HepG2 (cell line): ENCODE data around the gene XAF1. TPM values are rescaled to one million over a fixed set of nuclear protein-coding genes. Genes with fewer than 3 reads are reported as not detected.

Experiments used
- CHD2 ChIP-seq: IDR thresholded peaks from 2 replicates; pipeline ENCODE4 v1.6.1; 2011; ENCODE audit warnings: low read depth, low read length, improper control_type of control experiment
- DMAP1 ChIP-seq: IDR thresholded peaks from 2 replicates; pipeline ENCODE4 v1.6.1; 2016
- ELF1 ChIP-seq: sonication (generic); formaldehyde crosslinking; IDR thresholded peaks from 2 replicates; pipeline ENCODE4 v1.4.0; 2020; ENCODE audit warnings: missing genetic modification reagents
- HDAC6 ChIP-seq: fragments of 200-600 bp; sonication (generic); IDR thresholded peaks from 2 replicates; pipeline ENCODE4 v1.7.0; 2017; ENCODE audit warnings: mild to moderate bottlenecking, antibody characterized with exemption, low read length, low read depth
- JDP2 ChIP-seq: sonication (generic); formaldehyde crosslinking; IDR thresholded peaks from 2 replicates; pipeline ENCODE4 v1.8.1; 2022; ENCODE audit warnings: missing genetic modification reagents, borderline replicate concordance
- KLF16 ChIP-seq, 2 experiments: sonication (generic) in 1 of 2; formaldehyde crosslinking in 1 of 2; IDR thresholded peaks; 2 replicates each; pipeline versions ENCODE4 v1.6.1 to v1.8.0; 2016 to 2023; ENCODE audit warnings: missing genetic modification reagents in 2 of 2, missing compliant biosample characterization in 1 of 2
- MLLT10 ChIP-seq: sonication (generic); formaldehyde crosslinking; IDR thresholded peaks from 2 replicates; pipeline ENCODE4 v1.4.0; 2020; ENCODE audit warnings: missing genetic modification reagents
- NFATC3 ChIP-seq: sonication (generic); formaldehyde crosslinking; IDR thresholded peaks from 2 replicates; pipeline ENCODE4 v1.5.1; 2020; ENCODE audit warnings: mild to moderate bottlenecking, missing genetic modification reagents
- SMAD1 ChIP-seq: sonication (generic); formaldehyde crosslinking; IDR thresholded peaks from 2 replicates; pipeline ENCODE4 v1.4.0; 2020; ENCODE audit warnings: missing genetic modification reagents, low read depth, mild to moderate bottlenecking, borderline replicate concordance
- STAG1 ChIP-seq: sonication (generic); formaldehyde crosslinking; IDR thresholded peaks from 2 replicates; pipeline ENCODE4 v1.4.0; 2020; ENCODE audit warnings: missing genetic modification reagents
- TEAD3 ChIP-seq: optimal IDR thresholded peaks from 2 replicates; pipeline ENCODE3; 2016; ENCODE audit warnings: borderline replicate concordance
- ZBTB38 ChIP-seq: sonication (generic); formaldehyde crosslinking; IDR thresholded peaks from 2 replicates; pipeline ENCODE4 v1.5.1; 2020; ENCODE audit warnings: mild to moderate bottlenecking, missing genetic modification reagents
- ZBTB7B ChIP-seq: sonication (generic); formaldehyde crosslinking; IDR thresholded peaks from 2 replicates; pipeline ENCODE4 v1.4.0; 2020; ENCODE audit warnings: missing genetic modification reagents
- ZNF30 ChIP-seq: sonication (generic); formaldehyde crosslinking; IDR thresholded peaks from 2 replicates; pipeline ENCODE4 v1.5.0; 2020; ENCODE audit warnings: mild to moderate bottlenecking, missing genetic modification reagents
- ZNF446 ChIP-seq: sonication (generic); formaldehyde crosslinking; IDR thresholded peaks from 2 replicates; pipeline ENCODE4 v1.5.0; 2020; ENCODE audit warnings: mild to moderate bottlenecking, missing genetic modification reagents
- ZNF615 ChIP-seq: sonication (generic); formaldehyde crosslinking; IDR thresholded peaks from 2 replicates; pipeline ENCODE4 v1.5.0; 2020; ENCODE audit warnings: mild to moderate bottlenecking, missing genetic modification reagents, borderline replicate concordance
- ZNF75D ChIP-seq: sonication (generic); formaldehyde crosslinking; IDR thresholded peaks from 2 replicates; pipeline ENCODE4 v1.8.1; 2023; ENCODE audit warnings: missing genetic modification reagents, mild to moderate bottlenecking, borderline replicate concordance
- ZNF772 ChIP-seq: sonication (generic); formaldehyde crosslinking; IDR thresholded peaks from 2 replicates; pipeline ENCODE4 v1.5.0; 2020; ENCODE audit warnings: mild to moderate bottlenecking, missing genetic modification reagents
- polyA plus RNA-seq, 8 experiments: library from polyadenylated mRNA; depleted of rRNA in 3 of 8; stranded (reverse) in 7 of 8; unstranded in 1 of 8; fragments of >200 nt; fragmentation: Illumina TruSeq in 4 of 8; extraction: Trizol in 4 of 8; gene quantifications; 2 replicates each; pipeline versions ENCODE4 v1.2.1 to v1.2.3, GENCODE V29; 2011 to 2016; ENCODE audit warnings: low read depth in 4 of 8, missing spikeins in 1 of 8, mixed read lengths in 1 of 8; ENCODE audit not compliant: insufficient read depth in 1 of 8
- total RNA-seq, 5 experiments: library from RNA; depleted of rRNA; stranded (reverse); fragments of >200 nt; fragmentation: Illumina TruSeq; extraction: Trizol; gene quantifications; 2 replicates each; pipeline ENCODE4 v1.2.3, GENCODE V29; 2016; ENCODE audit warnings: low read depth in 1 of 5
- TF ChIP-seq, protein P1 (sequence below): IDR thresholded peaks from 2 replicates; pipeline ENCODE4 v1.6.1; 2018; ENCODE audit warnings: missing genetic modification reagents
- TF ChIP-seq, protein P2 (sequence below): sonication (generic); formaldehyde crosslinking; conservative IDR thresholded peaks from 2 replicates; pipeline ENCODE4 v1.4.0; 2020; ENCODE audit warnings: missing genetic modification reagents
- TF ChIP-seq, protein P3 (sequence below): sonication (generic); formaldehyde crosslinking; IDR thresholded peaks from 2 replicates; pipeline ENCODE4 v1.4.0; 2020; ENCODE audit warnings: missing genetic modification reagents
- TF ChIP-seq, protein P4 (sequence below): IDR thresholded peaks from 2 replicates; pipeline ENCODE4 v1.6.1; 2012; ENCODE audit warnings: low read depth, low read length, improper control_type of control experiment

XAF1 gene
- total and polyA plus RNA-seq, 2 of the 13 experiments (the other 11 are each of a cell fraction or from before 2014, with no cell fraction given), result 1.2 to 2.4 TPM

DNA sequence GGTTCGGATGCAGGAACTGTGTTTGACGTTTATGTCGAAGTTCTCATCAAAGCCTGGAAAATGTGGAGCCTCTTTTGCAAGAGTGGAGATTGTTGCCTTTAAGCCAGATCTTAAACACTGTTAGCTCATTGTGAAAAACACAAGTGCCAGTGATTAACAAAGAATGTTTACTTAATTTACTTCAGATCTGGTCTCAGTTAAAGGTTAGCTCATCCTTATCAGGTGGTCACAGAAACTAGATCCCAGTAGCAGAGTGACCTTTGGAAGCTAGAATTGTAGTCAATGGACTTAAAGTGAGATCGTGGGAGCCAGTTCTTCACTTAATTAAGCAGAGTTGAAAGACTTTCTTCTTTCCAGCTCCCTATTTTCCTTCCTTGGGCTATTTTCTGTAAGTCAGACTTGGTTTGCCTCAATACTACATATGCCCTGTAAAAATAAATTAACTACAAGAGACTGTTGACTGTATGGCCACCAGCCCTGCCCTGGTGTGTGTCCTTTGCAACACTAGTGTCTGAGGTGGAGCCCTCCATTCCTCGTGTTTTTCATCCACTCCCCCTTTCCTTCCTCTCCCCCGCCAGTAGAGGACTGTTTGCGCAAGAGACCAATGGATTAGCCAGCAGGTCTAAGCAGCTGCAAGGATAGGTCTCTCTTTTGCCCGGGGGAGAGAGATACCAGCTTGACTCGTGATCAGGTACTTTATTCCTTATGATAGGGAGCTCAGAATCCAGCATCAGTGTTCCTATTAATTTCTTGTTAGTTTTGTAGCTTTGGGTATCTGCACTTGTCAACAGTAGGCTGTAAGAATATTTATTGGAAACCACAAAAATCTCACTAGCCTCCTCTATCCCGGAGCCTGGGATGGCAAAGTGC lies 40.4 kb downstream of the XAF1 start (continued):
- TF ChIP-seq NFATC3 (CRISPR knock-in tag), result no peak
- TF ChIP-seq STAG1 (CRISPR knock-in tag), result peak; percentile 12; the same call in 1 of the 2 replicates
- TF ChIP-seq MLLT10 (CRISPR knock-in tag), result no peak
- no peak for TF ChIP-seq HDAC6
- no peak for TF ChIP-seq ELF1
- TF ChIP-seq, protein P1, sequence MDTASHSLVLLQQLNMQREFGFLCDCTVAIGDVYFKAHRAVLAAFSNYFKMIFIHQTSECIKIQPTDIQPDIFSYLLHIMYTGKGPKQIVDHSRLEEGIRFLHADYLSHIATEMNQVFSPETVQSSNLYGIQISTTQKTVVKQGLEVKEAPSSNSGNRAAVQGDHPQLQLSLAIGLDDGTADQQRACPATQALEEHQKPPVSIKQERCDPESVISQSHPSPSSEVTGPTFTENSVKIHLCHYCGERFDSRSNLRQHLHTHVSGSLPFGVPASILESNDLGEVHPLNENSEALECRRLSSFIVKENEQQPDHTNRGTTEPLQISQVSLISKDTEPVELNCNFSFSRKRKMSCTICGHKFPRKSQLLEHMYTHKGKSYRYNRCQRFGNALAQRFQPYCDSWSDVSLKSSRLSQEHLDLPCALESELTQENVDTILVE (CRISPR knock-in tag), result no peak
- TF ChIP-seq, protein P2, sequence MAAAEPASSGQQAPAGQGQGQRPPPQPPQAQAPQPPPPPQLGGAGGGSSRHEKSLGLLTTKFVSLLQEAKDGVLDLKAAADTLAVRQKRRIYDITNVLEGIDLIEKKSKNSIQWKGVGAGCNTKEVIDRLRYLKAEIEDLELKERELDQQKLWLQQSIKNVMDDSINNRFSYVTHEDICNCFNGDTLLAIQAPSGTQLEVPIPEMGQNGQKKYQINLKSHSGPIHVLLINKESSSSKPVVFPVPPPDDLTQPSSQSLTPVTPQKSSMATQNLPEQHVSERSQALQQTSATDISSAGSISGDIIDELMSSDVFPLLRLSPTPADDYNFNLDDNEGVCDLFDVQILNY, result no peak
- TF ChIP-seq JDP2, result no peak
- no peak for TF ChIP-seq ZNF446 (CRISPR knock-in tag)
- no peak for TF ChIP-seq ZNF75D
- no peak for TF ChIP-seq ZBTB7B (CRISPR knock-in tag)
- TF ChIP-seq, protein P3, sequence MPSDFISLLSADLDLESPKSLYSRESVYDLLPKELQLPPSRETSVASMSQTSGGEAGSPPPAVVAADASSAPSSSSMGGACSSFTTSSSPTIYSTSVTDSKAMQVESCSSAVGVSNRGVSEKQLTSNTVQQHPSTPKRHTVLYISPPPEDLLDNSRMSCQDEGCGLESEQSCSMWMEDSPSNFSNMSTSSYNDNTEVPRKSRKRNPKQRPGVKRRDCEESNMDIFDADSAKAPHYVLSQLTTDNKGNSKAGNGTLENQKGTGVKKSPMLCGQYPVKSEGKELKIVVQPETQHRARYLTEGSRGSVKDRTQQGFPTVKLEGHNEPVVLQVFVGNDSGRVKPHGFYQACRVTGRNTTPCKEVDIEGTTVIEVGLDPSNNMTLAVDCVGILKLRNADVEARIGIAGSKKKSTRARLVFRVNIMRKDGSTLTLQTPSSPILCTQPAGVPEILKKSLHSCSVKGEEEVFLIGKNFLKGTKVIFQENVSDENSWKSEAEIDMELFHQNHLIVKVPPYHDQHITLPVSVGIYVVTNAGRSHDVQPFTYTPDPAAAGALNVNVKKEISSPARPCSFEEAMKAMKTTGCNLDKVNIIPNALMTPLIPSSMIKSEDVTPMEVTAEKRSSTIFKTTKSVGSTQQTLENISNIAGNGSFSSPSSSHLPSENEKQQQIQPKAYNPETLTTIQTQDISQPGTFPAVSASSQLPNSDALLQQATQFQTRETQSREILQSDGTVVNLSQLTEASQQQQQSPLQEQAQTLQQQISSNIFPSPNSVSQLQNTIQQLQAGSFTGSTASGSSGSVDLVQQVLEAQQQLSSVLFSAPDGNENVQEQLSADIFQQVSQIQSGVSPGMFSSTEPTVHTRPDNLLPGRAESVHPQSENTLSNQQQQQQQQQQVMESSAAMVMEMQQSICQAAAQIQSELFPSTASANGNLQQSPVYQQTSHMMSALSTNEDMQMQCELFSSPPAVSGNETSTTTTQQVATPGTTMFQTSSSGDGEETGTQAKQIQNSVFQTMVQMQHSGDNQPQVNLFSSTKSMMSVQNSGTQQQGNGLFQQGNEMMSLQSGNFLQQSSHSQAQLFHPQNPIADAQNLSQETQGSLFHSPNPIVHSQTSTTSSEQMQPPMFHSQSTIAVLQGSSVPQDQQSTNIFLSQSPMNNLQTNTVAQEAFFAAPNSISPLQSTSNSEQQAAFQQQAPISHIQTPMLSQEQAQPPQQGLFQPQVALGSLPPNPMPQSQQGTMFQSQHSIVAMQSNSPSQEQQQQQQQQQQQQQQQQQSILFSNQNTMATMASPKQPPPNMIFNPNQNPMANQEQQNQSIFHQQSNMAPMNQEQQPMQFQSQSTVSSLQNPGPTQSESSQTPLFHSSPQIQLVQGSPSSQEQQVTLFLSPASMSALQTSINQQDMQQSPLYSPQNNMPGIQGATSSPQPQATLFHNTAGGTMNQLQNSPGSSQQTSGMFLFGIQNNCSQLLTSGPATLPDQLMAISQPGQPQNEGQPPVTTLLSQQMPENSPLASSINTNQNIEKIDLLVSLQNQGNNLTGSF (CRISPR knock-in tag), result no peak
- 0 out of 4 replicates have a peak, but pooled peaks of 1 of the 2 experiments have one; percentile 17 for TF ChIP-seq KLF16 (CRISPR knock-in tag; IDR thresholded peaks at IDR 0.05)
- no peak for TF ChIP-seq ZNF615 (CRISPR knock-in tag)
- TF ChIP-seq TEAD3 (CRISPR knock-in tag), result peak; percentile 31
- no peak for TF ChIP-seq ZNF30 (CRISPR knock-in tag)
- TF ChIP-seq DMAP1 (CRISPR knock-in tag), result 0 out of 2 replicates have a peak, but pooled peaks have one; percentile 6
- TF ChIP-seq ZBTB38 (CRISPR knock-in tag), result no peak
- no peak for TF ChIP-seq SMAD1
- TF ChIP-seq CHD2, result no peak
- no peak for TF ChIP-seq ZNF772
- TF ChIP-seq, protein P4, sequence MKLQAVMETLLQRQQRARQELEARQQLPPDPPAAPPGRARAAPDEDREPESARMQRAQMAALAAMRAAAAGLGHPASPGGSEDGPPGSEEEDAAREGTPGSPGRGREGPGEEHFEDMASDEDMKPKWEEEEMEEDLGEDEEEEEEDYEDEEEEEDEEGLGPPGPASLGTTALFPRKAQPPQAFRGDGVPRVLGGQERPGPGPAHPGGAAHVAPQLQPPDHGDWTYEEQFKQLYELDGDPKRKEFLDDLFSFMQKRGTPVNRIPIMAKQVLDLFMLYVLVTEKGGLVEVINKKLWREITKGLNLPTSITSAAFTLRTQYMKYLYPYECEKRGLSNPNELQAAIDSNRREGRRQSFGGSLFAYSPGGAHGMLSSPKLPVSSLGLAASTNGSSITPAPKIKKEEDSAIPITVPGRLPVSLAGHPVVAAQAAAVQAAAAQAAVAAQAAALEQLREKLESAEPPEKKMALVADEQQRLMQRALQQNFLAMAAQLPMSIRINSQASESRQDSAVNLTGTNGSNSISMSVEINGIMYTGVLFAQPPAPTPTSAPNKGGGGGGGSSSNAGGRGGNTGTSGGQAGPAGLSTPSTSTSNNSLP, result peak; percentile 73; the same call in 1 of the 2 replicates
